H9 (cell line): ENCODE results near the gene ATRIP. TPM values are rescaled to one million over a fixed set of nuclear protein-coding genes. Genes with fewer than 3 reads are reported as not detected.

Experiments
- DNase-seq: peaks from one replicate; pipeline ENCODE4 v3.0.0-alpha.2; 2017
- H2AFZ ChIP-seq: one replicate; pipeline ENCODE4 v1.6.1; 2013; ENCODE audit warnings: mild to moderate bottlenecking, low read length, control low read depth, moderate library complexity
- H2AK5ac ChIP-seq: 2 replicates; pipeline ENCODE4 v1.6.1; 2013; ENCODE audit warnings: low read length, control low read depth, mixed read lengths; ENCODE audit not compliant: insufficient read length
- H2BK120ac ChIP-seq: one replicate; pipeline ENCODE4 v1.6.1; 2013; ENCODE audit warnings: low read depth, mild to moderate bottlenecking, low read length, control low read depth, inconsistent platforms; ENCODE audit not compliant: poor library complexity, severe bottlenecking
- H2BK12ac ChIP-seq: 2 replicates; pipeline ENCODE4 v1.6.1; 2013; ENCODE audit warnings: low read length, control low read depth, mixed read lengths, low read depth; ENCODE audit not compliant: insufficient read length
- H2BK15ac ChIP-seq: 2 replicates; pipeline ENCODE4 v1.6.1; 2013; ENCODE audit warnings: low read depth, low read length, control low read depth
- H2BK20ac ChIP-seq: one replicate; pipeline ENCODE4 v1.6.1; 2013; ENCODE audit warnings: low read depth, mild to moderate bottlenecking, low read length, control low read depth, inconsistent platforms; ENCODE audit not compliant: poor library complexity, severe bottlenecking
- H2BK5ac ChIP-seq: 2 replicates; pipeline ENCODE4 v1.6.1; 2013; ENCODE audit warnings: low read length, control low read depth, mixed read lengths; ENCODE audit not compliant: insufficient read length
- H3K14ac ChIP-seq: 2 replicates; pipeline ENCODE4 v1.6.1; 2013; ENCODE audit warnings: low read length, control low read depth; ENCODE audit not compliant: insufficient read depth
- H3K18ac ChIP-seq: 2 replicates; pipeline ENCODE4 v1.6.1; 2013; ENCODE audit warnings: low read depth, mild to moderate bottlenecking, mixed read lengths, low read length, control low read depth; ENCODE audit not compliant: insufficient read length
- H3K23ac ChIP-seq: 2 replicates; pipeline ENCODE4 v1.6.1; 2013; ENCODE audit warnings: low read length, control low read depth, mixed read lengths, low read depth; ENCODE audit not compliant: insufficient read length
- H3K23me2 ChIP-seq: 2 replicates; pipeline ENCODE4 v1.6.1; 2013; ENCODE audit warnings: low read depth, mild to moderate bottlenecking, mixed read lengths, low read length, control low read depth; ENCODE audit not compliant: insufficient read length, poor library complexity, severe bottlenecking
- H3K27ac ChIP-seq: 2 replicates; pipeline ENCODE4 v1.5.1; 2013; ENCODE audit warnings: low read length, control low read depth, mixed read lengths, low read depth; ENCODE audit not compliant: insufficient read length
- H3K27me3 ChIP-seq: 2 replicates; pipeline ENCODE4 v1.6.1; 2013; ENCODE audit warnings: low read length, control low read depth, inconsistent platforms; ENCODE audit not compliant: insufficient read depth
- H3K4ac ChIP-seq: 2 replicates; pipeline ENCODE4 v1.6.1; 2013; ENCODE audit warnings: low read depth, mild to moderate bottlenecking, control low read depth, inconsistent platforms, low read length, moderate library complexity
- H3K4me1 ChIP-seq: 2 replicates; pipeline ENCODE4 v1.6.1; 2013; ENCODE audit warnings: low read length, control low read depth, inconsistent platforms; ENCODE audit not compliant: insufficient read depth
- H3K4me2 ChIP-seq: 2 replicates; pipeline ENCODE4 v1.6.1; 2013; ENCODE audit warnings: low read length, control low read depth, mixed read lengths; ENCODE audit not compliant: insufficient read length, insufficient read depth
- H3K56ac ChIP-seq: 2 replicates; pipeline ENCODE4 v1.6.1; 2013; ENCODE audit warnings: low read depth, mild to moderate bottlenecking, mixed read lengths, low read length, control low read depth; ENCODE audit not compliant: insufficient read length
- H3K79me1 ChIP-seq: 2 replicates; pipeline ENCODE4 v1.6.1; 2013; ENCODE audit warnings: low read depth, mild to moderate bottlenecking, moderate library complexity, low read length, control low read depth, inconsistent platforms; ENCODE audit not compliant: insufficient read depth, poor library complexity, severe bottlenecking
- H3K79me2 ChIP-seq: 2 replicates; pipeline ENCODE4 v1.6.1; 2013; ENCODE audit warnings: low read length, control low read depth, inconsistent platforms; ENCODE audit not compliant: insufficient read depth
- H3K9ac ChIP-seq: 2 replicates; pipeline ENCODE4 v1.6.1; 2013; ENCODE audit warnings: low read length, control low read depth, mixed read lengths; ENCODE audit not compliant: insufficient read length; ENCODE audit errors: extremely low read depth
- H3K9me3 ChIP-seq: one replicate; pipeline ENCODE4 v1.6.1; 2013; ENCODE audit warnings: low read depth, low read length, inconsistent platforms; ENCODE audit not compliant: control insufficient read depth
- H3T11ph ChIP-seq: one replicate; pipeline ENCODE4 v1.6.1; 2013; ENCODE audit warnings: mild to moderate bottlenecking, low read length, control low read depth, inconsistent platforms
- H4K20me1 ChIP-seq: one replicate; pipeline ENCODE4 v1.6.1; 2013; ENCODE audit not compliant: control insufficient read depth, insufficient read length, insufficient read depth
- H4K5ac ChIP-seq: 2 replicates; pipeline ENCODE4 v1.6.1; 2013; ENCODE audit warnings: low read depth, mild to moderate bottlenecking, mixed read lengths, low read length, control low read depth; ENCODE audit not compliant: insufficient read length
- H4K8ac ChIP-seq: replicated peaks from 2 replicates; pipeline ENCODE4 v1.6.1; 2013; ENCODE audit warnings: low read length, control low read depth, mixed read lengths, low read depth; ENCODE audit not compliant: insufficient read length
- H4K91ac ChIP-seq: 2 replicates; pipeline ENCODE4 v1.6.1; 2013; ENCODE audit warnings: low read depth, mild to moderate bottlenecking, moderate library complexity, mixed read lengths, low read length, control low read depth; ENCODE audit not compliant: insufficient read length
- H3K27ac Mint-ChIP-seq, 3 experiments: 2 replicates in 2 of 3; 3 replicates in 1 of 3; pipeline ENCODE4 v1.8.0; 2020 to 2021; ENCODE audit warnings: mixed read lengths in 3 of 3, mild to moderate bottlenecking in 1 of 3, moderate library complexity in 1 of 3
- H3K27me3 Mint-ChIP-seq: 2 replicates; pipeline ENCODE4 v1.8.0; 2021; ENCODE audit warnings: low read depth, mild to moderate bottlenecking, moderate library complexity, mixed read lengths
- H3K36me3 Mint-ChIP-seq, 3 experiments: 2 replicates in 2 of 3; 3 replicates in 1 of 3; pipeline ENCODE4 v1.8.0; 2020 to 2021; ENCODE audit warnings: low read depth in 3 of 3, mixed read lengths in 3 of 3; ENCODE audit not compliant: insufficient read depth in 1 of 3
- H3K4me1 Mint-ChIP-seq, 2 experiments: 2 replicates each; pipeline ENCODE4 v1.8.0; 2020; ENCODE audit warnings: mixed read lengths in 2 of 2
- H3K4me3 Mint-ChIP-seq, 2 experiments: 2 replicates in 1 of 2; 3 replicates in 1 of 2; pipeline ENCODE4 v1.8.0; 2020 to 2021; ENCODE audit warnings: mild to moderate bottlenecking in 2 of 2, mixed read lengths in 2 of 2, moderate library complexity in 1 of 2
- H3K9me3 Mint-ChIP-seq, 2 experiments: 2 replicates in 1 of 2; 3 replicates in 1 of 2; pipeline ENCODE4 v1.8.0; 2020; ENCODE audit warnings: mild to moderate bottlenecking in 2 of 2, mixed read lengths in 2 of 2, moderate library complexity in 1 of 2
- WGBS: extraction: QIAGEN DNeasy Blood & Tissue Kit; methylation state at CpG from one replicate; pipeline ENCODE4 v1.1.7; 2013; ENCODE audit warnings: missing lambda C conversion rate, low lambda C conversion rate, mixed read lengths; ENCODE audit not compliant: insufficient read length; ENCODE audit errors: extremely low coverage; 5-methylcytosine and 5-hydroxymethylcytosine counted together
- total RNA-seq: library from RNA; stranded (reverse); gene quantifications from 2 replicates; pipeline ENCODE4 v1.2.1, GENCODE V29; 2021
- TF ChIP-seq, protein P1 (sequence below): fragments of 200-600 bp; sonication (generic); conservative IDR thresholded peaks from 3 replicates; pipeline ENCODE4 v1.8.0; 2021; ENCODE audit warnings: antibody characterized with exemption, mild to moderate bottlenecking

The ATRIP gene
- total RNA-seq, 1 experiment from 2014 or later = 16.3 TPM

DNA sequence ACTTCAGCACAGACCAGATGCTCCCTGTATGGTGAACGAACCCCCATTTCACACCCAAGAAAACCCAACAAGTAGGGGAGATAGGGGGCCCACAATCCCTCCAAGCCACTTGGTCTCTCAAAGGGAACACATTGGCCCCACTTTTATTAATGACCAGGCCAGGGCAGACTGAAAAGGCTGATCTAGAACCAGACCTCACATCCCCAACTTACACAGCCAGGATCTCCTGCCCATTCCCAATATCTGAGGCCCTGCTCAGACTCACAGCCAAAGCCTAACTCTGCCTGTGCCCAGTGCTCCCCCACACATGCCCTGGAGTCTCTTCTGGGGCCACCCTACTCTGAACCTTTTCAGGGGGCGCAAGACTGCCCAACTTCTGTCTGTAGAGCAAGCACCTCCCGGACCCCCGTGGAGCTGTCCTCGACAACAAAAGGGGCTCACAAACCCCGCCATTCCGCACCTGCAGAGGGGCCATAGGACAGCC is 18.4 kb upstream of the ATRIP start:
- H3K36me3 Mint-ChIP-seq = peaks cover 11 to 42% (median 32%) of the 10 kb centered on the region in 3 experiments; a peak in 6 of 7 replicates
- Histone ChIP-seq H3K27me3 (no peaks in the 10 kb centered on the region), H3K9me3 (no peaks in the 10 kb centered on the region), H3K18ac (no peak overlapping the region), H2BK120ac (no peak overlapping the region), H2BK5ac (no peak overlapping the region), H3K4me2 (peak overlapping the region; percentile 65), H3K79me2 (peaks cover 35% of the 10 kb centered on the region; the same call in 1 of the 2 replicates), H2AFZ (no peak overlapping the region), H2BK20ac (no peak overlapping the region), H3K9ac (peak overlapping the region; percentile 44), H4K20me1 (no peaks in the 10 kb centered on the region), H3K4ac (no peak overlapping the region), H3T11ph (no peak overlapping the region), H4K91ac (no peak overlapping the region), H3K4me1 (peaks cover 13% of the 10 kb centered on the region; the same call in 1 of the 2 replicates), H4K5ac (no peak overlapping the region), H3K79me1 (no peaks in the 10 kb centered on the region), H3K27ac (no peak overlapping the region), H3K14ac (peak overlapping the region; percentile 36), H3K56ac (no peak overlapping the region), H4K8ac (no peak overlapping the region), H2BK12ac (no peak overlapping the region), H2AK5ac (no peak overlapping the region), H2BK15ac (no peak overlapping the region), H3K23ac (no peak overlapping the region), H3K23me2 (peaks cover 13% of the 10 kb centered on the region)
- H3K4me1 Mint-ChIP-seq = peaks cover 55 to 59% of the 10 kb centered on the region in 2 experiments
- no peaks in the 10 kb centered on the region for H3K27me3 Mint-ChIP-seq
- no peaks in the 10 kb centered on the region for H3K9me3 Mint-ChIP-seq
- peak; percentile 59 for DNase-seq
- peak overlapping the region; percentile 83 to 89 for H3K4me3 Mint-ChIP-seq
- H3K27ac Mint-ChIP-seq = peak overlapping the region; percentile 50 to 97 (median 93)
- WGBS = no CpG with 5 or more reads among the region's 7 CpGs
- TF ChIP-seq, protein P1, sequence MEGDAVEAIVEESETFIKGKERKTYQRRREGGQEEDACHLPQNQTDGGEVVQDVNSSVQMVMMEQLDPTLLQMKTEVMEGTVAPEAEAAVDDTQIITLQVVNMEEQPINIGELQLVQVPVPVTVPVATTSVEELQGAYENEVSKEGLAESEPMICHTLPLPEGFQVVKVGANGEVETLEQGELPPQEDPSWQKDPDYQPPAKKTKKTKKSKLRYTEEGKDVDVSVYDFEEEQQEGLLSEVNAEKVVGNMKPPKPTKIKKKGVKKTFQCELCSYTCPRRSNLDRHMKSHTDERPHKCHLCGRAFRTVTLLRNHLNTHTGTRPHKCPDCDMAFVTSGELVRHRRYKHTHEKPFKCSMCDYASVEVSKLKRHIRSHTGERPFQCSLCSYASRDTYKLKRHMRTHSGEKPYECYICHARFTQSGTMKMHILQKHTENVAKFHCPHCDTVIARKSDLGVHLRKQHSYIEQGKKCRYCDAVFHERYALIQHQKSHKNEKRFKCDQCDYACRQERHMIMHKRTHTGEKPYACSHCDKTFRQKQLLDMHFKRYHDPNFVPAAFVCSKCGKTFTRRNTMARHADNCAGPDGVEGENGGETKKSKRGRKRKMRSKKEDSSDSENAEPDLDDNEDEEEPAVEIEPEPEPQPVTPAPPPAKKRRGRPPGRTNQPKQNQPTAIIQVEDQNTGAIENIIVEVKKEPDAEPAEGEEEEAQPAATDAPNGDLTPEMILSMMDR = no peak
